HepG2 (cell line): ENCODE measurements around the gene ENAH.
"Not testable (repeated sequence)": the region's sequence is repeated elsewhere in the genome, so short reads cannot be mapped to it uniquely, and the experiment has no call there.

Experiments used
- CREM ChIP-seq, 2 experiments: sonication (generic) in 1 of 2; formaldehyde crosslinking in 1 of 2; IDR thresholded peaks; 2 replicates each; pipeline versions ENCODE4 v1.4.0 to v1.6.1; 2016 to 2020; ENCODE audit warnings: antibody characterized with exemption in 1 of 2, mild to moderate bottlenecking in 1 of 2, missing genetic modification reagents in 1 of 2
- CTCF ChIP-seq: sonication (generic); formaldehyde crosslinking; IDR thresholded peaks from 2 replicates; pipeline ENCODE4 v1.5.0; 2020; ENCODE audit warnings: mild to moderate bottlenecking, missing genetic modification reagents, moderate library complexity
- EZH2 ChIP-seq: conservative IDR thresholded peaks from 2 replicates; pipeline ENCODE4 v1.6.1; 2012; ENCODE audit warnings: mild to moderate bottlenecking, low read depth, low read length, moderate library complexity
- NBN ChIP-seq: fragments of 450-650 bp; conservative IDR thresholded peaks from 2 replicates; pipeline ENCODE4 v1.6.1; 2017
- SMC3 ChIP-seq: IDR thresholded peaks from 2 replicates; pipeline ENCODE4 v1.6.1; 2011; ENCODE audit warnings: low read length, improper control_type of control experiment
- SP1 ChIP-seq, 2 experiments: fragments of 450-650 bp in 1 of 2; sonication (generic) in 1 of 2; formaldehyde crosslinking in 1 of 2; IDR thresholded peaks; 2 replicates each; pipeline versions ENCODE4 v1.4.0 to v1.6.1; 2016 to 2020; ENCODE audit warnings: missing genetic modification reagents in 1 of 2
- TRIM24 ChIP-seq: sonication (generic); formaldehyde crosslinking; IDR thresholded peaks from 2 replicates; pipeline ENCODE4 v1.8.0; 2022; ENCODE audit warnings: mild to moderate bottlenecking, missing genetic modification reagents
- ZNF263 ChIP-seq: sonication (generic); formaldehyde crosslinking; IDR thresholded peaks from 2 replicates; pipeline ENCODE4 v1.4.0; 2020; ENCODE audit warnings: missing genetic modification reagents
- ZNF282 ChIP-seq: fragments of 450-650 bp; IDR thresholded peaks from 2 replicates; pipeline ENCODE4 v1.6.1; 2018; ENCODE audit not compliant: partially characterized antibody
- ZNF543 ChIP-seq: sonication (generic); formaldehyde crosslinking; IDR thresholded peaks from 2 replicates; pipeline ENCODE4 v1.4.0; 2020; ENCODE audit warnings: mild to moderate bottlenecking, missing genetic modification reagents
- ZNF770 ChIP-seq: sonication (generic); formaldehyde crosslinking; IDR thresholded peaks from 2 replicates; pipeline ENCODE4 v1.5.0; 2020; ENCODE audit warnings: mild to moderate bottlenecking, missing genetic modification reagents
- ZNF777 ChIP-seq: sonication (generic); formaldehyde crosslinking; IDR thresholded peaks from 2 replicates; pipeline ENCODE4 v1.4.0; 2020; ENCODE audit warnings: missing genetic modification reagents
- TF ChIP-seq, protein P1 (sequence below): sonication (generic); formaldehyde crosslinking; IDR thresholded peaks from 2 replicates; pipeline ENCODE4 v1.4.0; 2020; ENCODE audit warnings: missing genetic modification reagents

DNA sequence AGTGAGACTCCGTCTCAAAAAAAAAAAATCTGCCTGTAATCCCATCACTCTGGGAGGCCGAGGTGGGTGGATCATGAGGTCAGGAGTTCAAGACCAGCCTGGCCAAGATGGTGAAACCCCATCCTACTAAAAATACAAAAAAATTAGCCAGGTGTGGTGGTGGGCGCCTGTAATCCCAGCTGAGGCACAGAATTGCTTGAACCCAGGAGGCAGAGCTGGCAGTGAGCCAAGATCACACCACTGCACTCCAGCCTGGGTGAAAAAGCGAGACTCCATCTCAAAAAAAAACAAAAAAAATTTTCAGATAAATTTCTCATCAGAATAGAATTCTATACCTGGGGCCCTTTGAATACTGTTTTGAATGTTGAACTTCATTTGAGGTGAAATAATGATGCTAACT is 45.3 kb upstream of the ENAH start:
- not testable (repeated sequence) for TF ChIP-seq ZNF282; NBN; SMC3; CTCF (CRISPR knock-in tag); EZH2; ZNF263 (CRISPR knock-in tag); TRIM24 (CRISPR knock-in tag); ZNF770; SP1 (IDR thresholded peaks at IDR 0.05); SP1 (CRISPR knock-in tag; IDR thresholded peaks at IDR 0.05); ZNF777 (CRISPR knock-in tag); CREM (IDR thresholded peaks at IDR 0.05); CREM (CRISPR knock-in tag; IDR thresholded peaks at IDR 0.05); ZNF543 (CRISPR knock-in tag)
- TF ChIP-seq, protein P1, sequence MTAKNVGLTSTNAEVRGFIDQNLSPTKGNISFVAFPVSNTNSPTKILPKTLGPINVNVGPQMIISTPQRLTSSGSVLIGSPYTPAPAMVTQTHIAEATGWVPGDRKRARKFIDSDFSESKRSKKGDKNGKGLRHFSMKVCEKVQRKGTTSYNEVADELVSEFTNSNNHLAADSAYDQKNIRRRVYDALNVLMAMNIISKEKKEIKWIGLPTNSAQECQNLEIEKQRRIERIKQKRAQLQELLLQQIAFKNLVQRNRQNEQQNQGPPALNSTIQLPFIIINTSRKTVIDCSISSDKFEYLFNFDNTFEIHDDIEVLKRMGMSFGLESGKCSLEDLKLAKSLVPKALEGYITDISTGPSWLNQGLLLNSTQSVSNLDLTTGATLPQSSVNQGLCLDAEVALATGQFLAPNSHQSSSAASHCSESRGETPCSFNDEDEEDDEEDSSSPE (CRISPR knock-in tag): not testable (repeated sequence)
